Erythroblast (primary cell): ENCODE data around the gene TTLL7.

Experiments
- GATA1 ChIP-seq: IDR thresholded peaks from 2 replicates; pipeline ENCODE4 v1.6.1; 2011; ENCODE audit warnings: low read depth, mild to moderate bottlenecking, control low read depth, low read length, moderate library complexity
- POLR2A ChIP-seq: IDR thresholded peaks from 2 replicates; pipeline ENCODE4 v1.6.1; 2011; ENCODE audit warnings: mild to moderate bottlenecking, low read length

DNA sequence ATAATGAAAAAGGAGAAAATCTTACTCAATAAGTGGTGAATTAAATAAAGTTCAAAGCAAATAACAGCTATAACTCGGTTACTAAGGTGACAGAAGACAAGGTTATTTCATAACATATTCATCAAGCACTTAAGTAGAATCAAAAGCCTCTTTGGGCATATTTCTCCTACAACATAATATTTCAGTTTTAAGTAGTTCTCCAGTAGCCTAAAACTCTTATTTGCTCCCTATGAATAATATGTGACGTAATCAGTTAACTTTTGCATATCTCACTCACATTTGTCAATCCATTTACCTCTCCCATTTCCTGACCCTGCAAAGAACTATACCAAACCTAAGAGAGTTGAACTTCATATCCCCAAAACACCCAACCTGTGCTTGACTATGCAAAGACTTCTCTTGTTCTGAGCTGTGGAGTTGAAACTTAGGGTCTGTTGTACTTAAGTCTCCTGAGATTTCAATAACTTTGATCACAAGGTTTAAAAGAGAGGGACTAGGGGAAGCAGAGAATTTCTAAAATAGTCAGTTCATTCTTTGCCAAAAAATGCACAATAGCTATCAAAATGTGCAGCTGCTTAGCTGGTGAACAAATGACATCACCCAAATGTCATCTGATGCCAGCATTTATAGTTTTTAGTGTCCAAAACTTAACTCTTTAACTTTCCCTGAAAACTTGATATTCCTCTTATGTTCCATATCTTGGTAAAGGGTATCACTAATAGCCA, 37.2 kb downstream of the TTLL7 start:
- TF ChIP-seq POLR2A = no peak
- no peak for TF ChIP-seq GATA1
